Stimulated activated naive CD4-positive, alpha-beta T cell treated with Interleukin-2 at 50 U/mL for 16 hours (primary cell): ENCODE measurements around the gene ABCC8.

ENCODE experiments used
- DNase-seq: peaks from one replicate; lab custom pipeline; 2025; lab: John Stamatoyannopoulos, UW

Gene ABCC8

DNA sequence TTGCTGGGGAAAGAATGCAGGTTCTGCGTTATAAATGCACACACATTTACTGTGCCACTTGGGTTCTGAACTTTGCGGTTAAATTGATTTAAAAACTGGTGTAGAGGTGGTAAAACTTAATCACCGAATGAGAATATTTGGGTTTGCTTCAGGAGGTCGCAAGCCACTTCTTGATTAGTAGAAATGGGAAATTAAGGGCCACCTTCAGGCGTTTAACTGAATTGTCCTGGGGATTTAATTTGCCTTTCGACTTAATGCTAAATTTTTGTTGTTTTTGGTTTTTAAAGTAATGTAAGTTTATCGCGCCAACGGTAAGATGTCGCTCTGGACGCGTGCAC, 125.5 kb downstream of the ABCC8 start:
- DNase-seq, result no peak

DNA sequence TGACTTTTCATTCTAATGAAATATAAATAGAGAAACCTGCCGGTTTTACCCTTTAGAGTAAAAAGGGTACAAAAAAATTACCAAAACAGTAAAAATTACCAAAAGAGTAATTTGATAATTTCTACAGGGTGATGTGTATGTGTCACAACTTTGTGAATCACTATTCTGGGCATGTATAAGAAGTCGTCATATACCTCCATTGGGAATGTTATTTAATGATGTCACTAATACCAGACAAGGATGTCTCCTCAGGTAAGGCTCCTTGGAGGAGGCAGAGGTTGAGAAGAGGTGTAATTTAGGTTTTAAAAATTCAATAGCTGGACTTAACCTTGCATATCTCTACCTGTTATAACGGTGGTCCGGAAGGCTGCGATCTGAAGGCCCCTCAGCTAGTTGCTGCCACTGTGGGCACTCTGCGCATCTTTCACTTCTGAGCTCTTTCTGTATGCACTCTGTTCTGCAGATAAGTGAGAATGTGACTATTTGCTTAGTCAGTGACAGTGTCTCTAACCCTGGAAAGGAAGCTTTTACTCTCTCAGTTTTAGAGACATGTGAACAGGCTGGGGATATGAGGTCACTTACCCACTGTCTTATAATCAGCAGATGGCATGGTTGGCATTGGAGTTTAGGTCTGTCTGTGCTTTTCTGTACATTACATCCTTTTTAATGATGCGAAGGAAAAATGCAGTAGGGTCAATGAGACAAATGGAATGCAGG, 126.0 kb downstream of the ABCC8 start:
- no peak for DNase-seq

DNA sequence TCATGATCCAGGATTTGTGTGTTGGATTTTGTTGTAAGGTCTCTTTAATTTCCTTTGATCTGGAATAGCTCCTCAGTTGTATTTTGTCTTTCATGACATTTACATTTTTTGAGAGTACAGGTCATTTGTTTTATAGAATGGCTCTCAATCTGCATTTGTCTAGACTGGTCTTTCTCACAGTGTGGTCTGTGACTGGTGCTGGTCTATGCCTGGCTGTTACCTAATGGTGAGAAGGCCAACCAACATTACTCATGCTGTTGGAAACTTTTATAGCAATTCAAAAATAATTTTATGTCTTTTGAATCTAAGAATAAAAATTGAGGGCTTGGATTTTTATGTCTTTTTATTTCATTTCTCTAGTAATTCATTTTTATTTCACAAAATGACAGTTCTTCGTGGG, 129.0 kb downstream of the ABCC8 start:
- no peak for DNase-seq

DNA sequence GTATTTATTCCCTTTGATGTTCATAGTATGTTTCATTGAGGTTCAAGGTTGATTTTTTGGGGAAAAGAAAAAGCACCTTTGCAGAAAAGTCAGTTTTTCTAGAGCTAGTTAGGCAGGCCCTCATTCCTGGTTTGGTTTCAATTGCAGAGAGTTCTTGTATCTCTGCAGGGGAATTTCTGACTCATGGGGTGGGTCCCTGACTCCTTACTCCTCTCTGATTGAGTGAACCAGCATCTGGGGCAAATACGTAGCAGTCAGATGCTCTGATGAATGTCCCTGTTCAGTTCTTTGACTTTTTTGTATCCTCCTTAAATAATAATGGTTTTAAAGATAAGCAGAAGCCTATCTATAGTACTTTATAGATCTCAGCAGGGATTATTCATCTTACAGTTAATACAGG, 132.7 kb downstream of the ABCC8 start:
- DNase-seq, result no peak

DNA sequence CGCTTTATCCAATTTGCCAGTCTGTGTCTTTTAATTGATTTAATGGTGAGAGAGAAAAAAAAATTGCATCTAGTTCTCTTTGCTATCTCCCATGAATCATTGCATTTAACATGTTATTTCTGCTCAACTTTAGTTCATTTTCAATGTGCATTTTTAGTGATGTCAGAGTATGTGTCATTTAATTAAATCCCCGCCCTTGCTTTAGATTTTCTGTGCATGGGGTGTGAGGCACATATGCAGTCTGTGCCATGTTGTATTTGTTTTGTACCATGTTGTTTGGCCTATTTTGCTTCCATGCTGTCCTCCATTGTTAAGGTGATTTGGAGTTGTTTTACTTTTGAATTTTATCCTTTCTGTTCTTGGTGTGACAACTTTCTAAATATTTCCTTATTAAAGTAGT, 133.4 kb downstream of the ABCC8 start:
- no peak for DNase-seq
